HG03139 (cell line): ENCODE data around the gene GABBR2.

Experiments used
- ATAC-seq: cut with Tn5 transposase; IDR thresholded peaks from one replicate; pipeline ENCODE4 v1.9.1; 2021; ENCODE audit not compliant: unreplicated experiment

GABBR2 gene

DNA sequence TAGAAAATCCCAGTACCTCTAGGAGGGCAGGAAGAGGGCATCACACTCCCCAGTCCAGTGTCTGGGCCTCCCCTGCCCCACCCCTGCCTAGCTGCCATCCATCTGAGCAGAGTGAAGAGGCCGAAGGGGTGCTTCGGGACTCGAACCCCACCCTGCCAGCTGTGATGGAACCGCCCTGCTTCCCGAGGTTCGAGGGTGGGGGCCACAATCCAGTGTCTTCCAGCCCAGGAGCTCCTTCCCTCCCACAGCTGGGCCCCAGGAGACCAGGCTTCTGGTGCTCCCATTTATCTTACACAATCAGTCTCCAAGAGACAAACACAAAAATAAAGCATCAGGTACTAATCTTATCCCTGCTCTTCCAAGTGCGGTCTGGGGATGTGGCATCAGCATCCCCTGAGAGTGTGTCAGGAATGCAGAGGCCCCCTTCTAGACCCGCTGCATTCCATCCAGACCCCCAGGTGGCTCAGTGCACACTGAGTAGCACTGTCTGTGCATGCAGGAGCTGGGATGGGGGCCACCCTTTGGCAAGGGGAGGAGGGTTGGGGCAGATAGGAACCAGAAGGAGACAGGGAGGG, 330.4 kb downstream of the GABBR2 start:
- ATAC-seq = no peak

DNA sequence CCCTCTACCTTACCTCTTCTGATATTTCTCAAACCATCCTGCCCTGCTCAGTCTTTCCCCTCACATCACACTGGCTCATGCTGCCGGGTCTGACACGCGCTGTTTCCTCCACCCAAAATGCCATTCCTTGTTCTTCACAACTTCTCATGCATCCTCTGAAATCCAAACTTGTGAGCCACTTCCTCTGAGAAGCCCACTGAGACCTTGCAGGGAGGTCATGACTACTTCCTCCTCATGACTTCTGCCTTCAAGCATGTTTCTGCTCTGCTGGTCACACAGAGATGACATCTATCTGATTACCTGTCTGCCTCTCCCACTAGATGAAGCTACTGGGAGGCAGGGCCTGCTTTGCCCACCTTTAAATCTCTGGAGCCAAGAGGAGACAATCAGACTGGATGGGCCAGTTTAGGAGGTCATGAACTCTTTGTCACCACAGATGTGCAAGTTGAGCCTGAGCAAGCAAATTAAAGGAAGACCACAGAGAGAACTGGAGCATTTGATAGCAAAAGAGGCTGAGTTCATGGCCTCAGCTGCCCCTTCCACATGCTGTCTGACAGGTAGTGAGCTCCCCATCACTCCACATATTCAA, 333.5 kb downstream of the GABBR2 start:
- peak; percentile 64 for ATAC-seq

GRCh38 chr9:98374385-98375051, 334.2 kb downstream of the GABBR2 start:
- peak; percentile 18 for ATAC-seq

DNA sequence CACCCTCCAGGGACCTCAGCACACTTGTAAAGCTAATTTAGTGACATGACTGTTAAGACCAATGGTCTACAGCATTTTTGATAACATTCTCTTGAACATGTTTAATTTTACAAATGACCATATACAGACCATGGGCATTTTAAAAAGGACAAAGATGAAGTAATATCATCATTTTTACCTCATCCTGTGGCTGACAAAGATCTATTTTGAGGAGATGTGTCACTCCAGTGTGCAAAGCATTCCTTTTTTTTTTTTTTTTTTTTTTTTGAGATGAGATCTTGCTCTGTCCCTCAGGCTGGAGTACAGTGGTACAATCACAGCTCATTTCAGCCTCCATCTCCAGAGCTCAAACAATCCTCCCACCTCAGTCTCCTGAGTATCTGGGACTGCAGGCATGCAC, 335.1 kb downstream of the GABBR2 start:
- no peak for ATAC-seq

DNA sequence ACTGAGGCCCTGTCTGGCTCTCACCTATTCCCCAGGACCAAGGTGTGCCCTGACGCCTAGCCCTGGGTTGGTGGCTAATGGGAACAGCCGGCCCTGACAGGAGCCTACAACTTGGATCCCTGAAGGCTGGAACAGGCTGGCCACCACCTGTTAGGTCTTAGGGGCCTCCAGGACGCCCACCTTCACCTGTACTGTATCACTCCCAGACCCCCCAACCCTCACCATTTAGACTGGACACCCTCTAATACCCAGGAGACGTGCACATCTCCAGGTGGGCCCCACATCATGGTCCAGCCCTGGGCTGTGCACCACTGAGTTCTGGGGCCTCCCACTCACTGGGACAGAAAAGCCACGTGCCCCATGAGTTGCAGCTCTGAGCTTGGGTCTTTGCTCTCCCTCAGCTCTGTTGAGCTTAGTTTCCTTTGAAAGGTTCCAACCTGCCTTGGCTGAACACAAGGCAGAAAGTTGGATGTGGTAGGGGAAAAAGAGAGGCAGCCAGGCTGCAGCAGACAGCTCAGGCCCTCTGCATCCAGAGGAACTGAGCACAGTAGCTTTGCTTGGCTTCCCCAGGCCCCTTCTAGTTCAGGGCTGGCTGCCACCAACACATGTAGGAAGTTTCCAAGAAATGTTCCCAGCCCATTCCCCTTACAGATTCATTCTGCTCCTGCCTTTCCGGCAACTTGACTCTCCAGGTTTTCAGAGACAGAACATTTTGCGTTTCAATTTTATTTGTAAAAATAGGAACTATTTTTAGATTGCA, 336.5 kb downstream of the GABBR2 start:
- no peak for ATAC-seq

GRCh38 chr9:98370976-98371315, 337.8 kb downstream of the GABBR2 start:
- ATAC-seq = no peak

- ATAC-seq = no peak
These were observed 338.3 kb downstream of the GABBR2 start for GRCh38 chr9:98370300-98370975.

DNA sequence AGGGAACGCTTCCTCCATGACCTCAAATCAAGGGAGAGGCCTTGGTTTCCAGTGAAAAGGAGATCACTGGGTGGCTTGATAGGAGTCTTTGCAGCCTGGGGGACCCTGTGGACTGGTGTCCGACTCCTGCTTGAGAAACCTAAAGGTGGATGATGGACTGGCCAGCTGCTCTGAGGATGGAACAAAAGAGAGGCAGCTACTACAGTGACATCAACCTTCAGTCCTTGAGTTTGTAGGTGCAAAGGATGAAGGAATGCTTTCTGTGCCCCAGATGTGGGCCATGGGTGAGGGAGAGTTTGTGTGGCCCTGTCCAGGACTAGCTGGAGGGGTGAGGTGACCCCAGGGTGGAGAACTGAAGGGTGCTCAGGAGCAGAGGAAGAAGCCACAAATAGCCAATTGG, 338.8 kb downstream of the GABBR2 start:
- ATAC-seq = no peak

DNA sequence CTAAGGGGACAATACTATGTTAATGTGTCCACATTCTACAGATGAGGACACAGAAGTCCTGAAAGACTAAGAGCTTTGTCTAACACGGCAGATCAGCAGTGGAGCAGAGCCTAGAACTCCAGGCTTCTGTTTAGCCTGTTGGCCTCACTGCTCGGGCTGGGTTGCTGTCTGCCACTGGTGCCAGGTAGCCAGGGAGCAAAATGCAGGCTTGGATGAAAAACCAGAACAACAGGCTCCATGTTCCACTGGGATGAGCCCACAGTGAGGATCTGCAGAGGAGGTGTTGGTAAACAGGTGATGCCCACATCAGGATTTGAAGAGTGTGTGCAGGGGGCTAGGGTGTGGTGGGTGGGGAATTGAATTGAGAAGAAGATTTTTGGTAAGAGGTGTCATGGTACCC, 339.3 kb downstream of the GABBR2 start:
- ATAC-seq = no peak

GRCh38 chr9:98369066-98369425, 339.7 kb downstream of the GABBR2 start:
- ATAC-seq = no peak

DNA sequence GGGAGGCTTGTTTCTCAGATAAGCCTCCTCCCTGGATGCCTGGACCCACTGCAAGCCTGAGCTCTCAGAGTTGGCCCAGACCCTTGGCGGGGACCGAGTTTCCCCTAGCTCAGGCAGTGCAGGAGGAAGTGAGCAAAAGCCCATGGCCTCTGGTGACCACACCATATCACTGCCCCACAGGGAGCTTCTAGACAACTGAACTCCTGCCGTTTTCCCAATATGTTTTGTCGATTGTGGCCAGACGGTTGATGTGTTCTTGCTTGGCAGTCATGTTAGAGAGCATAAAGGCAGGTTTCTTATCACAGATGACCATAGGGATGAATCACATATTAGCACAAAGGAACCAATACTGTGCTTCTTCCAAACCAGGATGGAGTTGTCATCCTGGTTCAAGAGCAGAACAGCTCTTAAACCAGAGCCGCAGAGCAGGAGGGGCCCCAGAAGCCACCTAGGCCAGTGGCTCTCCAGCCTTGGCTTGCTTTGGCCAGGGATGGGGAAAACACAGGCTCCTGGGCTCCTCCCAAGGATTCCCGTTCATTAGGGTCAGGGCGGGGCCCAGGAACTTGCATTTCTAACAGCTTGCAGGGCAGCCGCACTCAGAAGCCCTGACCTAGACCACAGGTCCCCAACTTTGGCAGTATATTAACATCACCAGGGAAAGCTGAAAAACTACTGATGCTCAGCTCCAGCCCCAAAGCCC, 340.2 kb downstream of the GABBR2 start:
- no peak for ATAC-seq

DNA sequence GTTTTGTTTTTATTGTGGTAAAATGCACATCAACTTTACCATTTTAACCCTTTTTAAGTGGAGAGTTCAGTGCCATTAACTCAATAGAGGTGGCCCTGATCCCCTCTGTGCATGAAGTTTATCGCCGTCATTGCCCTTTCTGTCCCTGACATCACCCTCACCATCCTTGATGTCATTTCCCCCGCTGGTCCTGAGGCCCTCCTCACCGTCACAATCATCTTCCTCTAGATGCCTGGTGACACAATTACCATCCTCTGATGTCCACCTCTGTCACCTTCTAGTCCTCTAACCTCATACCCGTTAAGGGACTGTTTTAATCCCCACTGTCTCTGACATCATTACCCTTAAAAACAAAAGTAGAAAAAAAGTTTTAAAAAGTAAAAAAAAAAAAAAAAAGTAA, 340.8 kb downstream of the GABBR2 start:
- ATAC-seq = no peak

DNA sequence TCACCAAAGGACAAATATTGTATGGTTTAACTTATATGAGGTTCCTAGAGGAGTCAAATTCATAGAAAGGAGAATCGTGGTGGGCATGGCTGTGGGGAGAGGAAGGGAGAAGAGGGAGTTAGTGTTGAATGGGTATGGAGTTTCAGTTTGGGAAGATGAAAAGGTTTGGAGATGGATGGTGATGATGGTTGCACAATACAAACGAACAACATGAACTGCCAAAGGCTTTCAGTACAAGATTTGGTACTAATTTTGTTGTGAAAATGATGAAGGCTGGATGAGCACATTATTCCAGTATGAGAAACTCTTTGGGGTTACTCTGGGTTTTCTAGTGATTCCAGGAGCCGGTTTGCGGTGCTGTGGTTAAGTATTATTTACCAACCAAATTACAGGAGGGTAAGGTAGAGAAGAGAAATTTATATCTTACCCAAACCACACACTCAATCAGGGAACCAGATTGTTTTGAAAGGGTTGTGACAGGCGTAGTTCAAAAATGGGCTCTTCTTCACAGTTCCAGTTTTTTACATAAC, 341.3 kb downstream of the GABBR2 start:
- no peak for ATAC-seq

DNA sequence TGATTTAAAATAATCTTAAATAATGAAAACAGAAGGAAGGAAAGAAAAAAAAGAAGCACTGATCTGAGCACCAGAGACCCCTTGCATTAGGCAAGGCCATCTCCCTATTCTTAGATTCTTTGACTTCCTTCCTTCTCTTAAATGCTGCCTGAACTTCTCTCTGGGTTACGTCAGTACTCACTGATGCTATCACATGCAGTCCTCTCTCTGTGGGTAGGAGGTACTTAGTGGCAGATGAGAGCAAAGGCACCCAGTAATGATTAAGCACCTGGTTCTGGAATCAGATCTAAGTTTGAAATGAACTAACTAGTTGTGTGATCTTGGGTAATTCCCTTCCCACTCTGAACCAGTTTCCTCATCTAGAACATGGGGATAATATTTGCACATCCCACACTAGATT, 343.0 kb downstream of the GABBR2 start:
- ATAC-seq = no peak

DNA sequence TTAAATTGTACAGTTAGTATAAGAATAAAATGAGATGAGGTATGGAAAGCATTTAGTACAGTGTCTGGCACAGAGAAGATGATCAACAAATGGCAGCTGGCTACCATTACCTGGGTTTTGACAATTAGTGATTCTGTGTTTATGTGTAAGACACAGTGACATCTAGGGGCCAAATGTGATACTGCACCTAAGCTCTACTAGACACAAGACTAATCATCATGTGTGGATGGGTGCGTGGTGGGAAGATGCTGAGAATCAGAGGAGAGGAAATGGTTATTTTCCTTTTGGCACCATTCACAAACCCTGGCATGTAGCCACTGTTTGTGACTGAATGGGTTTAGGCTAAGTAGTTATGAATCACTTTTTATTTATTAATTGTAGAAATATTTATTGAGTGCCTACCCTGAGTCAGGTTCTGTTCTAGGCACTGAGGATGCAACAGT, 343.5 kb downstream of the GABBR2 start:
- no peak for ATAC-seq

GRCh38 chr9:98364086-98364485, 344.6 kb downstream of the GABBR2 start:
- no peak for ATAC-seq

- no peak for ATAC-seq
These were observed 345.1 kb downstream of the GABBR2 start for GRCh38 chr9:98363644-98364043.

- no peak for ATAC-seq
These were observed 346.0 kb downstream of the GABBR2 start for GRCh38 chr9:98362624-98363252.

DNA sequence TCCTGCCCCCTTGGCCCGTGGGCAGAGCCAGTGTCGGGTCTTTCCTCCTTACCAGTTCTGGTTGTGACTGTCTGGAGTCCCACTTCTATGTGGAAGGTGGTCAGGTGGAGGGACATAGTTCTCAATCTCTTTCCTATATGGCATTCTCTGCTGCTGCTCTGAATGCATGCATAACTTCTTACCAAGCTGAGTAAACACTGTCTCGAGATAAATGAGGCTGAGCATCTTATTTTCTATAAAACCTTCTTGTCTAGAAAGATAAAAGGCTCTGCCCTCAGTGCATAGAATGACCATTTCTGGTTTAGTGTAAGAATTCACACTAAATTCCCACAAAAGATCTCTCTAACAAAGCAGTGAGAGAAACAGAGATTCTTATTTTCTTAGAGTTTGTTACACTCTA, 347.1 kb downstream of the GABBR2 start:
- ATAC-seq = no peak

DNA sequence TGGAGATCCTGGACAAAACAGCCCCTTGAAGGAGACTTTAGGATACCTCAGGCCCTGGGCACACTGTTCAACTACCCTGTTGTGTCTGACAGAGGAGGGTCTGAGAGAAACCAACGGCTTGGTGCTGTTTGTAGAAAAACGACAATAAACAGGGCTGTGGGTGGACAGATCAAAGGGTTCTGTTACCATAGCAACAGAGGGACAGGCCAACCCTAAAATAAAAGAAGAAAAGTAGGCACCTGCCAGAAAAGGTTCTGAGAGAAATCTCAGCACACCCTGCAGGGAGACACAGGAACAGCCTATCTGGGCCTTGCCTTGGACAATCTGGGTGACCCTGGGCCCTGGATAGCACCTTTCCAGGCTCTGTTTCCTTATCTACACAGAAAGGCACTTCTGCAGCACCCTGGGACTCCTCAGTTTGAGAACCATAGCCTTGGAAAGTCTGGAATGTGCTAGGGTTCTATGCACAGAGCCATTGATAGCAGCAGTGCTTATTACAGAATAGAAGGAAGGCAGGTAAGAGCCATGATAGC, 348.5 kb downstream of the GABBR2 start:
- ATAC-seq = no peak
